ENCODE data around the gene ZDHHC12.
A peak's percentile ranks its signal among the peaks of the same experiment; 100 is the strongest.

Gene ZDHHC12, protein sequence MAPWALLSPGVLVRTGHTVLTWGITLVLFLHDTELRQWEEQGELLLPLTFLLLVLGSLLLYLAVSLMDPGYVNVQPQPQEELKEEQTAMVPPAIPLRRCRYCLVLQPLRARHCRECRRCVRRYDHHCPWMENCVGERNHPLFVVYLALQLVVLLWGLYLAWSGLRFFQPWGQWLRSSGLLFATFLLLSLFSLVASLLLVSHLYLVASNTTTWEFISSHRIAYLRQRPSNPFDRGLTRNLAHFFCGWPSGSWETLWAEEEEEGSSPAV

GRCh38 chr9:128723866-128724743 lies at the start of gene ZDHHC12:
TSS of gene ZDHHC12 (minus strand) at chr9:128724127. CDS start at chr9:128724093, 34 bp downstream.
- DNase-seq, result peak; percentile 99

DNA sequence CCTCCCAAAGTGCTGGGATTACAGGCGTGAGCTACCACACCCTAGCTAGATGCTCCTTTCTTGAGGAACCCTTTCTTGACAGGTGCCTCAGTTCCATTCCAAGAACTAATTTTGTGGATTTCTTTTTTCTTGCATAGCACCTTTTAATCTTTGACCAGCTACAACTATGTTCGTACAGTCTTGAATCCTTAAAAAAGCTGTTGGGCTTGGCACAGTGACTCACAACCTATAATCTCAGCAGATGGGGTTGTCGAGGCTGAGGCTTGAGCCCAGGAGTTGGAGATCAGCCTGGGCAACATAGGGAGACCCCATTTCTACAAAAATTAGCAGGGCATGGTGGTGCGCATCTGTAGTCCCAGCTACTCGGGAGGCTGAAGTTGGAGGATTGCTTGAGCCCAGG lies 49.1 kb upstream of the ZDHHC12 start:
- DNase-seq, result no peak

- DNase-seq, result peak; percentile 94
These were observed 48.0 kb upstream of the ZDHHC12 start, which contains the start of gene ZER1 for GRCh38 chr9:128771745-128772519. TSS of gene ZER1 (minus strand) at chr9:128771927. CDS start at chr9:128755565, 16,362 bp downstream.

DNA sequence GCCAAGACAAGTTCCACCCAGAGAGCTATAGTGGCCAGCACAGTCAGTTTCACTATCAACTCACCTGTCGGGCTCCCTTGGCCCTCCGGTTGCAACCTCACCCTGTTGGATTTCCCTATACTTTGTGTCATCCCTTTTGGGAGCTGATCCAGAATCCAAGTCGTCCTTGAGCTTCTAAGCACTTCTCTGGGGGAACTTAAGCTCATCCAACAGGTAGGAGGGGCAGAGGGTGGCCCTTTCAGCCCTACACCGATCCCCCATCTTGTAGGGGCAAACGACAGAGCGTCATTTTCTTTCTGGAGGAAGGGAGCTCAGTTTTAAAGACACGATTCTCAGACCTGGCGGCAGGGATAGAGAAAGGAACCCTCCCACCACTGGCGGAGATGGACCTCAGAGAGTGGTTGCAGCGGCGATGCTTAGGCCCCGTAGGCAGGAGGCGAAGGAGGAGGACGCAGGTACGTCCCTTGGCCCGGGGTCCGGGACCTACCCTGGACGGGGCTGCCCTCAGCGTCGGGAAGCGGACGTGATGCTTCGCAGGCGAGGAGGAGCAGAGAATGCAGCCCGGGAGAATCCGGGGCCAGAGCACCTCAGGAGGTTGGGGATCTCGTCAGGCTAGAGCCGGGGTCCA lies 47.3 kb upstream of the ZDHHC12 start:
- no peak for DNase-seq

GRCh38 chr9:128770286-128771030 lies 46.5 kb upstream of the ZDHHC12 start:
- DNase-seq, result no peak

DNA sequence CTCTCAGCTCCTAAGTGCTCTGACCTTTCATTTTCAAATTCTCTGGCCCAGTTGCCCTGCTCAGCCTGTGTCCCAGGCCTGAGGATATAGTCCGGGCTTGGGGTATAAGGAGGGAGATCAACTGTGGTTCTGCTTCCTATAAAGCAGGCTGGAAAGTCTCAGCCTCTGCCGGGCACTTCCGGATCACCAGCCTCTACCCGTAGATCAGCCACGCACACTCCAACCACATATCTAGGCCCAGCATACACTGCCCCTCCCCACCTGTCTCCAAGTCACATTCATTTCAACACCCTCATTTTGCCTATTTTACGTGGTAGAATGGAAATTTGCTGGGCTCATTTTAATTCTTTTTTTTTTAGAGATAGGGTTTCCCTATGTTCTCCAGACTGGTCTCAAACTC lies 44.7 kb upstream of the ZDHHC12 start:
- DNase-seq, result no peak

- DNase-seq, result no peak
These were observed 41.6 kb upstream of the ZDHHC12 start for GRCh38 chr9:128765499-128765898.

- no peak for DNase-seq
These were observed 40.4 kb upstream of the ZDHHC12 start for GRCh38 chr9:128764361-128764760.

- DNase-seq, result no peak
These were observed 38.9 kb upstream of the ZDHHC12 start for GRCh38 chr9:128762671-128763449.

GRCh38 chr9:128757602-128758001 lies 33.7 kb upstream of the ZDHHC12 start:
- DNase-seq, result no peak

DNA sequence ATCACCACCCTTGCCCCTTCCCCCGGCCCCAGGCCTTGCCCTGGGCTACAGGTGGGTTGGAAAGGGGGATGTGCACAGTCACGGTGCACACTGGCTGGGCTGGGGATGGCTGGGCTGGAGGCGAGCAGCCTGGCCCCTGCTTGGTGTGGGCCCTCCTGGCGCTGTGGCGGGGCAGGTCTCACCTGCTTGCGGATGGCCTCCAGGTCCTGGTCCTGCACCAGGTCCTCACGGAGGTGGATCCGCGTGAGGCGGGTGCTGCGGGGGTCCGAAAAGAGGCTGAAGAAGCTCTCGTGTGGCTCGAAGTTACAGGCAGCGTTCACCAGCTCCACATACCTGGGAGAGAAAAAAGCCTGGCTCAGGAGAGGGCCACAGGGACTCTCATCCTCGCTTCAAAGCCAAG lies 29.7 kb upstream of the ZDHHC12 start:
- no peak for DNase-seq

- no peak for DNase-seq
These were observed 27.1 kb upstream of the ZDHHC12 start for GRCh38 chr9:128750926-128751595.

DNA sequence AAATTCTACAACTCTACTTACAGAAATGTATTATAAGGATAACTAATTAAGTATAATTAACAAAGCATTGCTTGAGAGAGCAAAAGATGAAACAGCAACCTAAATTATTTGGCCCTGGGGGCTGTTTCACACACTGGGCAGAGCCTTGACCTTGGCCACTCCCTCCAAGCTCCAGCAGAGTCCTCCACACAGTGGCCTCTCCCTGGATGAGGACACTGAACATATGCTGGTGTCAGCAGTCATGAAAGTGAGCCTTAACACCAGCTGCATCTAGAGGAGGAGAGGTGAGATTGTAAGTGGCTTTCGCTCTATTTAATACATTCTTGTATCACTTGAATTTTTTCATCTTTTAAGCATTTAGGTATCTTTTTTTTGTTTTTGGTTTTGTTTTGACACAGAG lies 23.3 kb upstream of the ZDHHC12 start:
- no peak for DNase-seq

DNA sequence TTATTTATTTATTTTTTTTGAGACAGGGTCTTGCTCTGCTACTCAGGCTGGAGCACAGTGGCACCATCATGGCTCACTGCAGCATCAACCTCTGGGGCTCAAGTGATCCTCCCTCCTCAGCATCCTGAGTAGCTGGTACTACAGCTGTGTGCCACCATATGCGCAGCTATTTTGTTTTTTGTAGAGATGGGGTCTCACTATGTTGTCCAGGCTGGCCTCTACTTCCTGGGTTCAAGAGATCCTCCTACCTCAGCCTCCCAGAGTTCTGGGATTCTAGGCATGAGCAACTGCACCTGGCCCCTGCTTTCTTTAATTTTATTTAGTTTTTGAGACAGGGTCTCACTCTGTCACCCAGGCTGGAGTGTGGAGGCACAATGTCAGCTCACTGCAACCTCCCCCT lies 19.5 kb upstream of the ZDHHC12 start:
- no peak for DNase-seq

GRCh38 chr9:128742401-128742800 lies 18.5 kb upstream of the ZDHHC12 start:
- no peak for DNase-seq

DNA sequence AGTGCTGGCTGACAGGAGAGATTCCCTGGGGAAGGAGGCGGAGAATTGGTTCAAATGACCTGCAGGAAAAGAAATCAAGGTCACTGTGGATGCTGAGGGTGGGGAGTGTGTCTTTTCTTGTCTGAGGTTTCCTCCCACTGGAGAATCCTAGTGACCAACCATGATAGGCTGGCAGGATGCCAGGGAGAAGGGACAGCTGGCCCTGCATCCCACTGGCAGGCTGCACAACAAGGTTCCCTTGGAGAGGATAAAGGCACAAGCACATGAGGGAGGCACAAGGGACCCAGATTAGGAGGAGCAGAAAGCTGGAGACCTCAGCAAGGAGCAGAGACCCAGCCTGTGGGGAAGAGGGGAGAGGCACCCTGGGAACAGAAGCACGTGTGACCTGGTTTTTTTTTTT lies 11.4 kb upstream of the ZDHHC12 start:
- DNase-seq, result no peak

- DNase-seq, result peak; percentile 41
These were observed 9.3 kb upstream of the ZDHHC12 start for GRCh38 chr9:128733256-128733655.

DNA sequence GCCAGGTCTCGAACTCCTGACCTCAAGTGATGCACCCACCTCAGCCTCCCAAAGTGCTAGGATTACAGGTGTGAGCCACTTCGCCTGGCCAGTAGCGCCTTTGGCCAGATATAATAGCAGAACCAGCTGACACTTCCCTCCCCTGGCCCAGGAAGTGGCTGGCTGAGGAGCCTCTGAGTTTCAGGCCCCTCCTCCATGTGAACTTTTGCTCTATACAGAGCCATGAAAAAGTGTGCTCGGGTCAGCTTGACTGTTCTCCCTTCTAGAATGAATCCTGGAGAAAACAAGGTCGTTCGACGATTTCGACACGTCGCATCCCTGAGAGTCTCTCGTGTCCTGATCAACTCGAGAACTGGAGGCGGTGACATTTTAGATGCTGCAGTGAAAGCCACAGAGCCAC lies 8.6 kb upstream of the ZDHHC12 start:
- DNase-seq, result no peak

DNA sequence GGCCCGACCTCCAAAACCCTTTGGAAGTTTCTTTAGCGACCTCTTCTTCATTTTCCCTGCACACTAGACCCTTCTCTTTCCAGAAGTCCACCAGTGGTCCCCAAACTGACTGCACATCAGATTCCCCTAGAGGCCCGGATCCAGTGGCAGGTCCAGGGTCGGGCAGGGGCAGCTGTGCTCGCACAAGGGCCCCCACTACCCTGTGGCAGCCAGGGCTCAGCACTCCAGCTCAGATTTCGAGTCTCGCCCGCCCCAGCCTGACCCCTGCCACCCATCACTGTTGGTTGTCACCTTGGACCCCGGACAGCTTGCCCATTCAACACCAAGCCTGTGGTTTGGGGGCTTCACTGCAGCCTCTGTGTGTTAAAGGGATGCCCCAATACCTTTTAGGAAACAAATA lies 7.8 kb upstream of the ZDHHC12 start:
- no peak for DNase-seq

- DNase-seq, result no peak
These were observed 7.2 kb upstream of the ZDHHC12 start for GRCh38 chr9:128731093-128731492.
